GM21786 (cell line): ENCODE data around the gene ST14.

Experiments
- ATAC-seq: cut with Tn5 transposase; IDR thresholded peaks from one replicate; pipeline ENCODE4 v1.9.1; 2021; ENCODE audit not compliant: unreplicated experiment

The ST14 gene

DNA sequence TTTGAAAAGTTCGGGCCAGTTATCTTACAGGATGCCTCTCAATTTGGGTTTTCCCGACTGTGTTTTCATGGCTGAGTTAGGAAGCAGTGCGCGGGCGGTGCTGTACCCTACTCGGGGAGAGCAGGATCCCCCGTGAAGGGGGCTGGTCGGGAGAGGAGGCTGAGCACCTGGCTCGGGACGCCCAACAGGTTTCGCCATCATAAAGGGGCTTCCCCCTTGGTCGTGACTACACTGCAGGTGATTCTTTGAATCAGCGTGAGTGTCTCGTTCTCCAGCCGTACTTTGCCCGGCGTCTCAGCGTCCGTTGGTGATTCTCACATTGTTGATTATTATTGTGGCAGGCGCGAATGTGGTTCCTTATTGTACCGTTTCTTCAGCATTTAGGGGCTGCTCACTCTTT is 46.6 kb downstream of the ST14 start:
- ATAC-seq: no peak

DNA sequence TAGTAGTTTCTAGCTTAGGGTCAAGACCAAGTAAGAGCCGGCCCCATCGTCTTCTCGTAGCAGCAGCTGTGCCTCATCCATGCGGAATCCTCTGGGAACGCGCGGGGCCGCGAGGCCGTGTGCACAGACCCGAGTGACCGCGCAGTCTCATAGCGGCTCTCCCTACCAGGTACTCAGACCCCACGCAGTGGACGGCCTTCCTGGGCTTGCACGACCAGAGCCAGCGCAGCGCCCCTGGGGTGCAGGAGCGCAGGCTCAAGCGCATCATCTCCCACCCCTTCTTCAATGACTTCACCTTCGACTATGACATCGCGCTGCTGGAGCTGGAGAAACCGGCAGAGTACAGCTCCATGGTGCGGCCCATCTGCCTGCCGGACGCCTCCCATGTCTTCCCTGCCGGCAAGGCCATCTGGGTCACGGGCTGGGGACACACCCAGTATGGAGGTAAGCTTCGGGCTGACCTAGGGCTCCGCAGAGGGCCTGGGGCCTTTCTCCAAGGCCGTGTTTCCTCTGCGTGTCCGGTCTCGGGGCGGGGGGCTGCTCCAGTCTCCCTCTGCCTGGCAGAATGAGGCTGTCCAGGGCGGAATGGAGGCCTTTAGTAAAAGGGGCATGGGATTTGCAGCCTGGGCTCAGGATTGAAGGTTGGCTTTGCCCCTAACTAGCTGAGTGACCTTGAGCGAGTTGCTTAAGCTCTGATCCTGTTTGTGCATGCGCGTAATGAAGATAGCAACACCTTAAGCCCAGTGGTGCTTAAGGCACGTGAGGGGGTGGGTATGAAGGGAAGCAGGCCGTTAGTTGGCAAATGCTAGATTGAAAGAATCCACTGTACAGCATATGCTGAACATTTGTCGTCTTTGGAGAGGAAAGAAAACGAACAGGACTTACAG is 48.9 kb downstream of the ST14 start:
- no peak for ATAC-seq

DNA sequence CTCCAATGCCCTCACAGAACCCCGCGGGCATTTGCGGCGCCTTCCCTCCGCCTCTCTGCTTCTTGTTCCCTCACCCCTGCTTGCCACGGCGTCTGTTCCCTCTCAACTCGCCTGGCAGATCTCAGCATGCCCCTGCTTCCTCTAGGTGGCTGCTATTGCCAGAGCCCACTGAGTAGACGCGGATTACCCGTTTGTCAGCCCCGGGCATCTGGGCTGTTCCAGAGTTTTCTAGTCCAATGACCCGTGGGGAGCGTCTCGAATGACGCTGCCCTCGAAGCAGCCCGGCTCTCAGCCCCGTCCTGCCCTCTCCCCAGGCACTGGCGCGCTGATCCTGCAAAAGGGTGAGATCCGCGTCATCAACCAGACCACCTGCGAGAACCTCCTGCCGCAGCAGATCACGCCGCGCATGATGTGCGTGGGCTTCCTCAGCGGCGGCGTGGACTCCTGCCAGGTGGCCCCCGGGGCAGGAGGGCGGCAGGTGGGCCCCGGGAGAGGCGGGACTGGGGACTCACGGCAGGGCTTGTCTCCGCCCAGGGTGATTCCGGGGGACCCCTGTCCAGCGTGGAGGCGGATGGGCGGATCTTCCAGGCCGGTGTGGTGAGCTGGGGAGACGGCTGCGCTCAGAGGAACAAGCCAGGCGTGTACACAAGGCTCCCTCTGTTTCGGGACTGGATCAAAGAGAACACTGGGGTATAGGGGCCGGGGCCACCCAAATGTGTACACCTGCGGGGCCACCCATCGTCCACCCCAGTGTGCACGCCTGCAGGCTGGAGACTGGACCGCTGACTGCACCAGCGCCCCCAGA is 49.7 kb downstream of the ST14 start:
- ATAC-seq: no peak

DNA sequence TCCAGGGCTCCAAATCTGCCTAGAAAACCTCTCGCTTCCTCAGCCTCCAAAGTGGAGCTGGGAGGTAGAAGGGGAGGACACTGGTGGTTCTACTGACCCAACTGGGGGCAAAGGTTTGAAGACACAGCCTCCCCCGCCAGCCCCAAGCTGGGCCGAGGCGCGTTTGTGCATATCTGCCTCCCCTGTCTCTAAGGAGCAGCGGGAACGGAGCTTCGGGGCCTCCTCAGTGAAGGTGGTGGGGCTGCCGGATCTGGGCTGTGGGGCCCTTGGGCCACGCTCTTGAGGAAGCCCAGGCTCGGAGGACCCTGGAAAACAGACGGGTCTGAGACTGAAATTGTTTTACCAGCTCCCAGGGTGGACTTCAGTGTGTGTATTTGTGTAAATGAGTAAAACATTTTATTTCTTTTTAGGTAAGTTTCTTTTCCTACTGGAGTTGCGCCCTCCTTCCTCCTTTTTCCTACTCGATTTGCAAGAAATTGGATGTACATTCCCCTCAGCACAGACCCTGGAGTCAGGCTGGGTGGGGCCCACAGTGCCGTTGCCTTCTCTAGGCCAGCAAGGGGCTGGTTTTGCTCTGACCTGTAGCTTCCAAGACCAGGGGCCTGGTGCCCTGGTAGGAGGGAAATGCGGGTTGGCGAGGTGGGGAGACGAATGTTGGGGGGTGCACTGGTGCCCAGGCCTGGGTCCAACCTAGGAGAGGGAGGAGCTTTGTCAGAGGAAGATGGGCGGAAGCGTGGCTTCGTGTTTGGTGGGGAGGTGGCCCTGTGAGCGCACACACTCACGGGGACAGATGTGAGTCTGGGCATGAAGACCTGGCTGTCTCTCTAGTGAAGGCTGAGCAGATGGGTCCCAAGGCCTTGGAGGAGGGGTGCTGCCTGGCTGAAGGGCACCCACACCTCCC is 50.6 kb downstream of the ST14 start:
- ATAC-seq: no peak

DNA sequence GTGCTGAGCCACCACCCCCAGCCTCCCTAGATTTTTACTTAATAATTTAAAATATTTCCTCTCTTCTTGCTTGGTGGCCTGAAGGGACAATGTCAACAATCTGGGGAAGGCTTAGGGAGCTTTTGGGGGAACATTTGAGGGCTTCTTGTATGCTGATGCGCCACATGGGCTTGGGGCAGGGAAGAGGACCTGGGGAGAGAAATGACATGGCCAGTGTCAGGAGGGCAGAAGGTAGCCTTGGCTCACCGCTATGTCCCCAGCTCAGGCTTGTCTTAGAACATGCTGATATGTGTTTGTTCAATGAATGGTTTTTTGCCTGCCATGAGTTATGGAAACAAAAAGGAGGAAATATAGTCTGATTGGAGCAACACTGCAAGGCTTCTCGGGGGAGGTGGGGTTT is 51.6 kb downstream of the ST14 start:
- ATAC-seq: no peak

DNA sequence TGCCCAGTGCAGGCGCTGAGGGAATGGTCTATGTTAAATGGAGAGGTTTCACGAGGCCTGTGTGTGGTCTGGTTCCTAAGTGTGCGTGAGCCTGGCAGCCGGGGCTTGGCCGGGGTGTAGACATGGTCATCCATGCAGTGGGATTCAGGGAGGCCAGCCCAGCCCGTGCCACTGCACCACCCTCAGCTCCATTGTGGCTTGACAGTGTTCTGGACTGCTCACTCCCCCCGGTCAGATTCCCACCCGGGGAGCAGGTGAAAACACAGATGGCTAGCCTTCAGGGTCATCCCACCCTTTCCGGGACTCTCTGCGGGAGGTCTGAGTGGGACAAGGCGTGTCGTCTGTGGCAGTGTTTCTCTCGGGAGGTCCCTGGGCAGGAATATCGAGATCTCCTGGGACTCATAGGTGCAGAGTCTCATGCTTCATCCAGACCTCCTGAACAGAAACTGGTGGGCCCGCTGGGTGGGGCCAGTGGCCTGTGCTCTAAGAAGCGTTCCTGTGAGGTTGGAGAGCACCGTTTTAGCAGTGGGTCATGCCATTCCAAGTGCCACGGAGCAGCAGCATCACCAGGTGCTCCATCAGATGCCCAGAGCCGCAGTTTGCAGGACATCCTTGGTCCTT is 52.3 kb downstream of the ST14 start:
- no peak for ATAC-seq

DNA sequence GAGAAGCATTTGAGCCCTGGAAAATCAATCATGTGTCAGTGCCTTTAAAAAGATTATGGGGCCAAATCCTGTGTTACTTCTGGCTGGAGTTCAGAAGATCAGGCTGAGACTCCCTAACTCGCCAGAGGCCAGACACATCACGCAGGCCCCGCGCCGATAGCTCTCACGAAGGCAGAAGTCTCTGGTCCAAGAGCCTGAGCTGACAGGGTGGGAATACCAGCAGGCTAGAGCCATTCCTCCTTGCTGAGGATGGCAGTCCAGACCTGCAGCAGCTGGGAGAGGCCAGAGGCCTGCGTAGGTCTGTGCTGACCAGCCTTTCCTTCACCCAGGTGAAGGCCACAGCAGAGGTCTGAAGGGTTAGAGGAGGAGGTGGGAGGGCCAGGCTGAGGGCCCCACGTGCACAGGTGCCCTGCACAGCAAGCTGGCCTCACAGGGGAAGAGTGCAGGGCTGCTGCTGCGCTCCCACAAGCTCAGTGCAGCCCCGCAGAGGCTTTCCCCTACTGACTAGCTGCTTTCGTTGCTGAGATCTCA is 52.9 kb downstream of the ST14 start:
- ATAC-seq: peak; percentile 20

DNA sequence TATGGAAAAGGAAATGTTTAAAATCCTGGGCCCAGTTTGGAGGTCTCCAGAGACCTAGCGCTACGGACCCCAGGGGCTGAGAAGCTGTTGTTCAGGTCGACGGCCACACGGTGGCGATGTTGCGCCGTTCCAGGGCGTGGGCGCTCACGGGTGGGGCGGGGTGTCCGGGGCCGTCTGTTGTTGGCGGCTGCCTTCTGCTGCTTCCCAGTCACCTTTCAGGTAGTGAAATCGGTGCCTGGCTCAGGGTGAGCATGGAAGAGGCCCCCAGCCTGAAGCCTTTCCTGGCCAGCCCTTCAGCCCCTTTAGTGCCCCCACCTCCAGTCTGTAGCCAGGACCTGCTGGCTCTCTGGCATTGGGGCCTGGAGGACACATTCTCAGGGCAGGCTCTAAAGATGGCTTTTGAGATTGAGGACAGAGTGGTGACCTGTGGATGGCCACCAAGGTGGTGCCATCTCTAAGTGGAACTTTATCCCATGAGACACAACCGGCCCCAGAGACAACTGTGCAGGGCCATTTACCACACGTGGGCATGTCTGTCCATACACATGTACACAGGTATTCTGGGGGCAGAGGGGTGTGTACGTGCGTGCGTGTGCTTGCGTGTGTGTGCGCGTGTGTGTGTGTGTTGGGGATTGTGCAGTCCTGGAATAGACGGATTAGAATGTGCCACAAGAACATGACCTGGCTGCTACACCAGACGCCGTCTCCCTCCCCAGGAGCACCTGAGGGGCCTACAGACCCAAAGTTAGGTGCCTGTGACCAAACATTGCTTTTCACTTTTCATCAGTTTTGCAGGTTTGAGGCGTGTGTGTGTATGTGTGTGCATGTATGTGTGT is 53.8 kb downstream of the ST14 start:
- ATAC-seq: peak; percentile 86

DNA sequence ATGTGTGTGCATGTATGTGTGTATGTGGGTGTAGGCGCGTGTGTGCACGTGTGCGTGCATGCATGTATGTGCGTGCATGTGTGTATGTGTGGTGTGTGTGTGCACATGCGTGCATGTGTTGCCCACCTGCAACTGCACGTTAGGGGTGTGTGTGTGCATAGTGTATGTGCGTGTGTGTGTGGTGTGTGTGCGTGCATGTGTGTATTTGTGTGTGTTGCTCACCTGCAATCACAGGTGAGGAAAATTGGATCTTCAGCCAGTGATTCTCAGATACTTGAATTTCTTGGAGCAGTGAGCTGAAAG is 54.3 kb downstream of the ST14 start:
- ATAC-seq: no peak

DNA sequence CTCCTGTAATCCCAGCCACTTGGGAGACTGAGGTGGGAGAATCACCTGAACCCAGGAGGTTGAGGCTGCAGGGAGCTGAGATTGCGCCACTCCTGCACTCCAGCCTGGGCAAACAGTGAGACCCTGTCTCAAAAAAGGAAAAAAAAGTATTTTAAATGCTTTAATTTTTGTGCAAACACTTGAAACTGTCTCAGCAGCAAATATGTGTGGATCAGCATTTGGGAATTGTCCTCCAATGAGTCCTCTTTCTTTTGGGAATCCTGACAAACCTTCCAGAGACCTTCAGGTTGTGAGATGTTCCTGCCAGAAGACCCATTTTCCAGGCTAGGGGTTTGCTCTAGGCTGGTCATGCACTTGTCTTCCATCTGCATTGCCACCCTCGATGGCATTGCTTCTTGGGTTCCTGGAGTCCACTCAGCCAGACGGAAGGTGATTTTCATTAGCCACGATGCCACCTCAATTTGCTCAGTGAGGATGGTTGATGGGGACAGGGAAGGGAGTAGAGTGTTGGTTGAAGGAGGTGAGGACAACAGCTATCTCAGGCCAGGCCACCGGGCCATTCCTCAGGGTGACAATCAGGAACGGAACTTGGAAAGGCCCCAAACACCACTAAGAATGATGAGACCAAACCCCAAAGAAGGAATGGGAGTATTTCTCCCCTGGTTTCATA is 55.4 kb downstream of the ST14 start:
- no peak for ATAC-seq

DNA sequence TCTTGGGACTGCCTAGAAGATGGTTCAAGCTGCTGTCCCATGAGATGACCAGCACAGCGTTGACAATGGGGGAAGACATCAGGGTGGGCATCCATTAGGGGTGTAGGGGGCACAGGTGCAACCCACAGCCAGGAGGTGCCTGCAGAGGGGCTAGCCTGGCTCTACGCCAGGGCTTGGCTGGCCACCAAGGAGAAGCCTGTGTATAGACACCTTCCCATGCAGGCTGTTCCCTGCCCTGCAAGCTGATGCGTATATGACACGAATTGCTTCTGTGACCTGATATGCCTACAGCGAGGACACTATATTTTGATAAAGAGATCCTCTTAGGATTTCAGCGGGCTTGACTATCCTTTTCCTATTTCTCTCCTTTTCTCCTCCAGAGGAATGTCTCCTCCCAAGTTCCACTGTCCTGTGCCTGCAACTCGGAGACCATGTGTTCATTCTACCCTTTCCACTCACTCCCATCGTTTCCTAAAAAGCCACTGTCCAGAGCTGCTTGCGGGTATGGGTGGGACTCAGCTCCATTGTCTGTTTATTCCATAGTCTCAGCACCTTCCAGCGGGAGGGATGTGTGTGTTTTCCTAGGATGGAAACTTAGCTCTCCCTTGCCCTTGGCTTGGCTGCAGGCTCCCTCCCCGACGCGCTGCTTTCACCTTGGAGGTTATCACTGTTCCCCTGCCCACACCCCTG is 56.1 kb downstream of the ST14 start:
- no peak for ATAC-seq

DNA sequence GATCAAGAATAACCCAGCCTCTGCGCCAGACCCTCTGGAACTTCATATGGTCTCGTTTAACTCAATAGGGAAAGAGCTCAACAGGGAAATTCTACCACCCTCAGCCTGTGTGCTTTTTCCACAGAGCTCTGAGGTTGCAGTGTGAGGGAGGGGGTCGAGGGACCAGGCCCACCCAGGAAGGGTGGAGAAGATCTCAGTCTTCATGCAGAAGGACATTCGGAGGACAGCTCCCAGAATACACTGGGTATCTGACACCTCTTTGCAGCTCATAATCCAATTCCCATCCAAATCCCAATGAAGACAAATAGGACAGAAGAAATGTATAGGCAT is 56.6 kb downstream of the ST14 start:
- no peak for ATAC-seq

DNA sequence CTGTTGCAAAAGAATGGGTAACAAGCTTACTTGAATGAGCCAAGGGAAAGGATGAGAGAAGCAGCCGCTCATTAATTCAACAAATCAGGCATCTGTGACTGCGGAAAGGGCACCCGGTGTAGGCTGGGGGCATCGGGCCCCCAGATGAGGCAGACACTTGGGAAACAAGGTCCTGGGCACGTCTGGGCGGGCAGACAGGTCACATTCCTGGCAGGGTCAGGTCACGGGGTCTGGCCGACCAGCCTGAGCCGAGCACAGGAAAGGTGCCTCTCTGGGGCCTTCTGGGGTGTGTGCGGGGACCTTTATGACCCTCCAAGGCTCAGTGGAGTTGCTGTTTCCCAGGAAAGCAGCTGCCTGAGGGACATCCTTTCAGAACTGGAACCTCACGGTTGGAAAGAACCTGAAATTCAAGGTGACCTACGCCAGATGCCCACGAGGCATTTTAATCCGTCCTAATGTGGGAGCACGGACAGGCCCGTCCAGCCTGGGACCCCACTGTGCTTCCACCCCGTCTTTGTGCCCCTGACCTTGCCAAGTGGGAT is 57.1 kb downstream of the ST14 start:
- no peak for ATAC-seq

DNA sequence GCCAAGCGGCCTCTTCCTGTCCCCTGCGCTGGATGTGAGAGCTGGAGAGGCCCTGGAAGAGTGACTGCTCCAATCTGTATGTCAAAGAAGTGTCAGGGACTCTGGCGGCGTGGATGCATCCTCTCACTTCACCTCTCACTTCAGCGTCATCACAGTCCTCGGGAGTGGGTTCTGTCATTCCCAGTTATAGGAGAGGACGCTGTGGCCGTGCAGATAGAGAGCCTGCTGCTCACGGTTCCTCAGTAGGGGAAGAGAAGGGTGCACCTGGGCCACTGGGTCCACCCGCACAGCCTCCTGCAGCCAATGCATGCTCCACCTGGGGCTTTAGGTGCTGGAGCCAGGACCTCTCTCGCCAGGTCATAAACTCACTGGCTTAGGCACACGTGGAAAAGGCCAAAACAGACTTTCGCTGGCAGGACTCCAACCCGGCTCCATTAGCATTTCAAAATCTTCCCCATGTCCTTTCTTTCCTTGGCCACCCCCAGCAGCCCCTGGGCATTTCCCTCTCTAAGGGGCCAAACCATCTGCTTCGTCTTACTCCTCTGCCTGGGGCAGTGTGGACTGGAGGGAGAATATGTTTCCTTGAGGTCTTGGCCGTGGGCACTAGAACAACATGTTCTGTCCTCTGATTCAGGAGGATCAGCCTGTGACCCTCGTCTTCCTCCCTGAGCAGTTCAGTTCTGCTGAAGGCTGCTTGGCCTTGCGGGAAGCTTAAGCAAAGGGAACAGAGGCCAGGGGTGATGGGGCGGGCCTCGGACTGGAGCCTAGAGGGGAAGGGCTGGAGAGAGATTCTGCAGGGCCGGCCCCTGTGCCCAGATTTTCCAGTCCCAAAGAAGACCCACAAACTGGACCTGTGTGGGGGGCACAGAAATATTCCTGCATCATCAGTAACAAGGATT is 57.8 kb downstream of the ST14 start:
- no peak for ATAC-seq

DNA sequence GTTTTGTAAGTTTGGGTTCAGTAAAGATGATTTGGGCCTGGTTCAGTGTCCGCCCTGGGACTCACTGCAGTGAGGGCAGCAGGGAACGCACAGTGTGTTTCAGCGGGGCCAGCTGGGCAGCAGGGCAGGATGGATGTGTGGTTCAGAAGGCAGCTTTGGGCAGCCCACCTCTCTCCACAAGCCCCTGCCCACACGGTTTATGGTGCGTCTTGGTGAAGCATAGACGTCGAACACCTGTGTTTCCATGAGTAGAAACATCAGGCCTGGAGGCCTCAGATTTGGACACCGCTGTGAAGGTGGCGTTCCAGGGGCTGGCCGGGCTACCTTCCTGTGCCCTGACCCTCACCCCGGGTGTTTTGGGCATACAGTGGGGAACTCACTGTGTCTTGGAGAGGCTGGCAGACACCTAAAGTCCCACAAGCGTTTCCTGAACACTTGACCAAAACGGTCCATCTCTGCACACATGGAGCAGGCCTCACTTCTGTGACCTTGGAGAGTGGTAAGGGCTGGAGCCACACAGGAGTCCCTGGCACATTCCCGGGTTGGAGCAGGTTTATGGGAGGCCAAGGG is 59.0 kb downstream of the ST14 start:
- no peak for ATAC-seq

DNA sequence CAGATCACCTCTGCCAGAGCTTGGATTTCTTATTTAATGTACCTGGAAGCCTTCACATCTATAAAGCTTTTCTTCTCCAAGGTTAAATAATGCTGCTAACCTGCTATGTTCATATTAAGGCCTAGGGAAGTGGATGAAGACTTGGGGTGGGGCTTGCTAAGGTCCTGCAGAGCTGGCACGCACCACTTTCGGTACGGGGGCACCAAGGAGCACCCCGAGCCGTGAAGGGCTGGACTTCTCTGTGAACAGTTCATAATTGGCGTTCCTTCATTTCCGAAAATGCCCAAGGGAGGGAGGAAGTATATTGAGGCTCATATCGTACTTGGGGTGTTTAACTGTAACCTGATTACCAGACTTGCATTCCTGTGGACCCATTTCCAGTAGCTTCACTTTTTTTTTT is 59.6 kb downstream of the ST14 start:
- ATAC-seq: no peak

DNA sequence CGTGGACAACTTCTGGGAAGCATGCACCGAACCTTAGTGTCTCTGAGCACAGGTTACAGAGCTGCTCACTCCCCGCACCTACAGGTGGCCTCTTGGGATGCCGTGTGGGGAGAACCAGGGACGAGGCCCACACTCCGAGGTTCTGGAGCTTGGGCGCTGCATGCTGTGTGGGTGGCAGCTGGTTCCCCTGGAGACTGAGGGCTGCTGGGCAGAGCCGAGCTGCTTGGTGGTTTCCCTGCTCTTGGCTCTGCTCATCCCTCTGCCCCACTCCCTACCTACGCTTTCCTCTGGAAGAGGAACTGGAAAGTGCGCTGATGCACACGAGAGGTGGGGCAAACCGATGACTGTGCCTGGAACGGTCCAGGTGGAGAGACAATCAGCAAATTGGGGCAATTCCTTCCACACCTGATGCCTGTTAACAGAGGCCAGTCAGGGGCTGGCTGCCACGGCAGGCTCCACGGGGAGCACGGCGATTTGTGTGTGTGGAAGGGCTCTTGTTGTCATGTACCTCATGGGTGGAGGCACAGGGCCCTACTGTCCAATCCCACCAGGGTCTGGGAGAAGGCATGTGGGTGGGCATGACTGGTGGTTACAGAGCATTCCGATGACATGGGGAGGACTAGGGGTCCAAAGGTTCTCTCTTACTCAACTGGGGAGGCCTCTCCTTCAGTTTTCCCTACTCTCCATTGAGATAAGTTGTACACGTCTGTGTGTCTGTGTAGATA is 60.9 kb downstream of the ST14 start:
- ATAC-seq: no peak
